Right lobe of liver (tissue), 4 donors: Measurements from ENCODE around the gene THTPA.

Source experiments
- CTCF ChIP-seq, 4 donors: fragments of 200-600 bp in 3 of 4; fragments of 450-650 bp in 1 of 4; IDR thresholded peaks; one replicate each; pipeline versions ENCODE4 v1.5.1 to v1.8.0; 2016 to 2022; ENCODE audit warnings: antibody characterized with exemption in 4 of 4, mild to moderate bottlenecking in 2 of 4
- POLR2A ChIP-seq: fragments of 450-650 bp; IDR thresholded peaks from one replicate; pipeline ENCODE4 v1.6.1; 2017; ENCODE audit warnings: antibody characterized with exemption, mild to moderate bottlenecking
- donor health status: DM: no; HTN: no; CAD: no.
- donor health status: DM: no; HTN: no; CAD: no.
- donor health status: DM: no; HTN: yes; CAD: no.

GRCh38 chr14:23556700-23557440 lies 799 bp downstream of the THTPA start:
- no peak for TF ChIP-seq CTCF (IDR thresholded peaks at IDR 0.05)
- no peak for TF ChIP-seq POLR2A
